Measurements from ENCODE around the gene MTA2.
"Not testable (repeated sequence)": the region's sequence is repeated elsewhere in the genome, so short reads cannot be mapped to it uniquely, and the experiment has no call there.

GRCh38 chr11:62550478-62550877 lies 51.2 kb downstream of the MTA2 start:
- not testable (repeated sequence) for TF ChIP-seq CTCF, ZNF121, ZNF548 (tag by site-specific recombination; IDR thresholded peaks at IDR 0.05)

Measured in HEK293 (cell line).